GM23248 (cell line): ENCODE data around the gene BIRC6. TPM values are rescaled to one million over a fixed set of nuclear protein-coding genes. Genes with fewer than 3 reads are reported as not detected.
"Not testable (repeated sequence)": the region's sequence is repeated elsewhere in the genome, so short reads cannot be mapped to it uniquely, and the experiment has no call there.

Experiments
- DNase-seq: peaks from one replicate; pipeline ENCODE4 v3.0.0-alpha.2; 2015
- H2AFZ ChIP-seq: fragments of 200-600 bp; sonication (generic); 2 replicates; pipeline ENCODE4 v1.6.1; 2016; ENCODE audit warnings: antibody characterized with exemption
- H3F3A ChIP-seq: fragments of 200-600 bp; sonication (generic); 2 replicates; pipeline ENCODE4 v1.6.1; 2016; ENCODE audit warnings: mild to moderate bottlenecking, antibody characterized with exemption, mixed run types; ENCODE audit not compliant: insufficient read depth
- H3K27ac ChIP-seq: fragments of 200-600 bp; sonication (generic); 2 replicates; pipeline ENCODE4 v1.5.1; 2016; ENCODE audit warnings: mild to moderate bottlenecking
- H3K27me3 ChIP-seq: fragments of 200-600 bp; sonication (generic); replicated peaks from 2 replicates; pipeline ENCODE4 v1.6.1; 2016; ENCODE audit warnings: mild to moderate bottlenecking; ENCODE audit not compliant: insufficient read depth
- H3K36me3 ChIP-seq: fragments of 200-600 bp; sonication (generic); 2 replicates; pipeline ENCODE4 v1.6.1; 2016; ENCODE audit warnings: low read depth, mild to moderate bottlenecking
- H3K4me1 ChIP-seq: fragments of 200-600 bp; sonication (generic); 2 replicates; pipeline ENCODE4 v1.6.1; 2016; ENCODE audit warnings: mild to moderate bottlenecking; ENCODE audit not compliant: insufficient read depth
- H3K4me2 ChIP-seq: fragments of 200-600 bp; sonication (generic); one replicate; pipeline ENCODE4 v1.6.1; 2016; ENCODE audit warnings: mild to moderate bottlenecking; ENCODE audit not compliant: unreplicated experiment
- H3K4me3 ChIP-seq: fragments of 200-600 bp; sonication (generic); 2 replicates; pipeline ENCODE4 v1.5.1; 2016; ENCODE audit warnings: mild to moderate bottlenecking
- H3K79me2 ChIP-seq: fragments of 200-600 bp; sonication (generic); 2 replicates; pipeline ENCODE4 v1.6.1; 2016; ENCODE audit warnings: mild to moderate bottlenecking; ENCODE audit not compliant: insufficient read depth
- H3K9ac ChIP-seq: fragments of 200-600 bp; sonication (generic); 2 replicates; pipeline ENCODE4 v1.6.1; 2016; ENCODE audit warnings: mild to moderate bottlenecking
- H3K9me2 ChIP-seq: fragments of 200-600 bp; sonication (generic); 2 replicates; pipeline ENCODE4 v1.6.1; 2016; ENCODE audit warnings: mixed run types, mild to moderate bottlenecking, moderate library complexity; ENCODE audit not compliant: insufficient read depth
- H3K9me3 ChIP-seq: fragments of 200-600 bp; sonication (generic); one replicate; pipeline ENCODE4 v1.6.1; 2017; ENCODE audit warnings: low read depth
- H4K20me1 ChIP-seq: fragments of 200-600 bp; sonication (generic); 2 replicates; pipeline ENCODE4 v1.6.0; 2016; ENCODE audit not compliant: insufficient read depth
- EZH2 ChIP-seq: fragments of 200-600 bp; sonication (generic); IDR thresholded peaks from 2 replicates; pipeline ENCODE4 v1.6.1; 2018; ENCODE audit warnings: antibody characterized with exemption, mild to moderate bottlenecking; ENCODE audit not compliant: insufficient read depth, poor library complexity, severe bottlenecking
- EZH2phosphoT487 ChIP-seq: fragments of 200-600 bp; sonication (generic); IDR thresholded peaks from 2 replicates; pipeline ENCODE4 v1.6.1; 2018; ENCODE audit warnings: antibody characterized with exemption, moderate library complexity, mild to moderate bottlenecking, low read depth; ENCODE audit not compliant: insufficient read depth
- WGBS, 2 experiments: methylation state at CpG; one replicate each; pipeline ENCODE4 v1.1.6; 2015 to 2017; ENCODE audit warnings: low lambda C conversion rate in 2 of 2, low coverage in 1 of 2; ENCODE audit errors: missing lambda C conversion rate in 2 of 2; 5-methylcytosine and 5-hydroxymethylcytosine counted together
- in situ Hi-C: fragments of 300-500 bp; cut with MboI; formaldehyde crosslinking; loops from 2 replicates; pipeline ENCODE4 v1.15.0; 2020
- polyA plus RNA-seq: library from polyadenylated mRNA; unstranded; fragments of >200 nt; fragmentation: Nextera tagmentation; extraction: Ambion mirVana; gene quantifications from 2 replicates; pipeline ENCODE4 v1.2.1, GENCODE V29; 2016
- total RNA-seq: library from RNA; depleted of rRNA; stranded (reverse); fragments of >200 nt; shearing (Covaris generic); gene quantifications from 2 replicates; pipeline ENCODE4 v1.2.3, GENCODE V29; 2014; rRNA removed

BIRC6 gene, protein sequence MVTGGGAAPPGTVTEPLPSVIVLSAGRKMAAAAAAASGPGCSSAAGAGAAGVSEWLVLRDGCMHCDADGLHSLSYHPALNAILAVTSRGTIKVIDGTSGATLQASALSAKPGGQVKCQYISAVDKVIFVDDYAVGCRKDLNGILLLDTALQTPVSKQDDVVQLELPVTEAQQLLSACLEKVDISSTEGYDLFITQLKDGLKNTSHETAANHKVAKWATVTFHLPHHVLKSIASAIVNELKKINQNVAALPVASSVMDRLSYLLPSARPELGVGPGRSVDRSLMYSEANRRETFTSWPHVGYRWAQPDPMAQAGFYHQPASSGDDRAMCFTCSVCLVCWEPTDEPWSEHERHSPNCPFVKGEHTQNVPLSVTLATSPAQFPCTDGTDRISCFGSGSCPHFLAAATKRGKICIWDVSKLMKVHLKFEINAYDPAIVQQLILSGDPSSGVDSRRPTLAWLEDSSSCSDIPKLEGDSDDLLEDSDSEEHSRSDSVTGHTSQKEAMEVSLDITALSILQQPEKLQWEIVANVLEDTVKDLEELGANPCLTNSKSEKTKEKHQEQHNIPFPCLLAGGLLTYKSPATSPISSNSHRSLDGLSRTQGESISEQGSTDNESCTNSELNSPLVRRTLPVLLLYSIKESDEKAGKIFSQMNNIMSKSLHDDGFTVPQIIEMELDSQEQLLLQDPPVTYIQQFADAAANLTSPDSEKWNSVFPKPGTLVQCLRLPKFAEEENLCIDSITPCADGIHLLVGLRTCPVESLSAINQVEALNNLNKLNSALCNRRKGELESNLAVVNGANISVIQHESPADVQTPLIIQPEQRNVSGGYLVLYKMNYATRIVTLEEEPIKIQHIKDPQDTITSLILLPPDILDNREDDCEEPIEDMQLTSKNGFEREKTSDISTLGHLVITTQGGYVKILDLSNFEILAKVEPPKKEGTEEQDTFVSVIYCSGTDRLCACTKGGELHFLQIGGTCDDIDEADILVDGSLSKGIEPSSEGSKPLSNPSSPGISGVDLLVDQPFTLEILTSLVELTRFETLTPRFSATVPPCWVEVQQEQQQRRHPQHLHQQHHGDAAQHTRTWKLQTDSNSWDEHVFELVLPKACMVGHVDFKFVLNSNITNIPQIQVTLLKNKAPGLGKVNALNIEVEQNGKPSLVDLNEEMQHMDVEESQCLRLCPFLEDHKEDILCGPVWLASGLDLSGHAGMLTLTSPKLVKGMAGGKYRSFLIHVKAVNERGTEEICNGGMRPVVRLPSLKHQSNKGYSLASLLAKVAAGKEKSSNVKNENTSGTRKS (N-terminal part only)
- total RNA-seq, result 83.0 and 122 TPM in 2 replicates
- 11.5 and 16.0 TPM in 2 replicates for polyA plus RNA-seq

DNA sequence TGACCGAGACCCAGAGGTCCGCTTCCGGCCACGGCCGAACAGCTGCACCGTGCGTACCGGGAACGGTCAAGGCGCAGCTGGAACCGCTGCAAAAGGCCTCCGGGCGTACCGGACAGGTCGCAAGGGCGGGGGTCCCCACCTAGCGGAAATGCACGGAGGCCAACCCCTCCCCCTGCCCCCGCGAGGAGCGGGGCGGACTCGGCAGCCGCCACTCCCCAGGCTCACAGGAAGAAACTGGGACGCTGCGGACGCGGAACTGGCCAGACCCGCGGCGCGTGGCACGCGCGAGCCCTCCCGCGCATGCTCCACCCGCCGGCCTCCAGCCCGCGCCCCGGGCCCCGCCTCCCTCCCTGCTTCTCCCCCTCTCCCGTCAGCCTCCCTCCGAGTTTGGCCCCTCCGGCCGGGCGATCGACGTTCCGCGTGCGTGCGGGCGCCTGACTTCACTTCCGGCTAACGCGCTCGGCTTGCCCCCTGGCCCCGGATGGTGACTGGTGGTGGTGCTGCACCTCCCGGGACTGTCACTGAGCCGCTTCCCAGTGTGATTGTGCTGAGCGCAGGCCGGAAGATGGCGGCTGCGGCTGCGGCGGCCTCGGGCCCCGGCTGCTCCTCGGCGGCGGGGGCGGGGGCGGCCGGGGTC is at the start of gene BIRC6:
Gene BIRC6 (plus strand): TSS at position 343 of the 637 bp plus-strand sequence. CDS start 139 bp downstream, at position 482.
- Histone ChIP-seq H2AFZ (peak within 1 kb of the TSS; percentile 89), H3F3A (peaks cover 29% of the 10 kb centered on the region), H3K27ac (peak within 1 kb of the TSS; percentile 87), H3K36me3 (no peaks in the 10 kb centered on the region), H3K9me3 (no peaks in the 10 kb centered on the region), H3K9me2 (no peaks in the 10 kb centered on the region), H3K9ac (peak within 1 kb of the TSS; percentile 93), H3K27me3 (no peaks in the 10 kb centered on the region), H3K79me2 (peaks cover 45% of the 10 kb centered on the region), H3K4me2 (peak within 1 kb of the TSS; percentile 82), H3K4me1 (peaks cover 36% of the 10 kb centered on the region), H4K20me1 (peaks cover 16% of the 10 kb centered on the region; the same call in 1 of the 2 replicates), H3K4me3 (peak within 1 kb of the TSS; percentile 82)
- in situ Hi-C loops, result no loop called here
- WGBS, 2 experiments, result 1% methylated on average over 39 to 69 of the region's 76 CpGs
- DNase-seq, result peak; percentile 99
- TF ChIP-seq EZH2, result no peak
- TF ChIP-seq EZH2phosphoT487, result no peak

DNA sequence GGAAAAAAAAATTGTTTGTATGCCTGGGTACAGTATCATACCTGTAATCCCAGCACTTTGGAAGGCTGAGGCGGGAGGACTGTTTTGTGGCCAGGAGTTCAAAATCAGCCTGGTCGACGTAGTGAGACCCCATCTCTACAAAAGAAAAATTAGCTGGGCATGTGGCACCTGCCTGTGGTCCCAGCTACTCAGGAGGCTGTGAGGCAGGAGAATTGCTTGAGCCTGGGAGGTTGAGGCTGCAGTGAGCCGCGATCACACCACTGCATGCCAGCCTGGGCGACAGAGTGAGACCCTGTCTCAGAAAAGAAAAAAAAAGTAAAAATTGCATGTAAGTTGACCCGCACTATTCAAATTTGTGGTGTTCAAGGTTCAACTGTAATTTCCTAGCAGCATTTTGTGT is 46.2 kb upstream of the BIRC6 start:
- no peaks in the 10 kb centered on the region for H3K9me2 ChIP-seq
- no peaks in the 10 kb centered on the region for H4K20me1 ChIP-seq
- in situ Hi-C loops, result no loop called here
- H3K27ac ChIP-seq, result no peak overlapping the region
- no peaks in the 10 kb centered on the region for H3K79me2 ChIP-seq
- 88 to 93% methylated on average over 7 of the region's 7 CpGs for WGBS, 2 experiments
- H3K4me3 ChIP-seq, result no peak overlapping the region
- no peak overlapping the region for H2AFZ ChIP-seq
- no peak for DNase-seq
- TF ChIP-seq EZH2 (no peak), EZH2phosphoT487 (no peak)
- no peak overlapping the region for H3K4me2 ChIP-seq
- H3K9ac ChIP-seq, result no peak overlapping the region
- no peaks in the 10 kb centered on the region for H3F3A ChIP-seq
- H3K27me3 ChIP-seq, result no peaks in the 10 kb centered on the region
- H3K9me3 ChIP-seq, result no peaks in the 10 kb centered on the region
- H3K36me3 ChIP-seq, result peaks cover 16% of the 10 kb centered on the region
- H3K4me1 ChIP-seq, result no peaks in the 10 kb centered on the region

DNA sequence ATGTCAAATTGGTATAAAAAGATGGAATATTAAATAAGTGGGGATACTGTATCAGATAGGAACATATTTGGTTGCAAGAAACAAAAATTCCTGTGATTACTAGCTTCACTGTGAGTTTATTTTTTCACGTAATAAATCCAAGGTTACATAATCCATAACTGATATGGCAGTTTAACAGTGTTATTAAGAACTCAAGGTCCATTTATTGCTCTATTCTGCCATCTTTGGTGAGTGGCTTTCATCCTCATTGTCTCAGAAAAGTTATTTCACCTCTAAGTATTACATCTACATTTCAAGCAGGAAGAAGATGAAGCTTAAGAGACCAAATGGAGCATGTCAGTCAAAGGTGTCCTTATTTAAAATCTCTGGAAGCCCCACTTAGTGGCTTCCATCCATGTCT is 41.9 kb upstream of the BIRC6 start:
- Histone ChIP-seq H3K4me3 (no peak overlapping the region), H3K4me1 (no peaks in the 10 kb centered on the region), H3K9ac (no peak overlapping the region), H3K36me3 (no peaks in the 10 kb centered on the region), H3K9me3 (no peaks in the 10 kb centered on the region), H3K79me2 (no peaks in the 10 kb centered on the region), H2AFZ (no peak overlapping the region), H3K4me2 (no peak overlapping the region), H3K27me3 (no peaks in the 10 kb centered on the region), H3F3A (no peaks in the 10 kb centered on the region), H4K20me1 (no peaks in the 10 kb centered on the region), H3K9me2 (no peaks in the 10 kb centered on the region), H3K27ac (no peak overlapping the region)
- no peak for DNase-seq
- no peak for TF ChIP-seq EZH2
- TF ChIP-seq EZH2phosphoT487, result no peak
- WGBS, 2 experiments, result 98 to 100% methylated on average over 1 of the region's 1 CpG
- in situ Hi-C loops, result no loop called here

DNA sequence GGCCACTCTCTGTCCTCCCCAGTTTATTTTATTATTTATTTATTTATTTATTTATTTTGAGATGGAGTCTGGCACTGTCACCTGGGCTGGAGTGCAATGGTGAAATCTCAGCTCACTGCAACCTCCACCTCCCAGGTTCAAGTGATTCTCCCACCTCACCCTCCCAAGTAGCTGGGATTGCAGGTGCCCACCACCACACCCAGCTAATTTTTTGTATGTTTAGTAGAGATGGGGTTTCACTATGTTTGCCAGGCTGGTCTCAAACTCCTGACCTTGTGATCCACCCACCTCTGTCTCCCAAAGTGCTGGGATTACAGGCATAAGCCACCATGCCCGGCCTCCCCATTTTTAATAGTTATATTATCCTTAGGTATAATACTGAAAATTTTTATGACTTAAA is 28.1 kb upstream of the BIRC6 start:
- H3K4me3 ChIP-seq, DNase-seq, H3K4me2 ChIP-seq, H2AFZ ChIP-seq, H3K9me3 ChIP-seq, H3K9ac ChIP-seq, H3K27me3 ChIP-seq, in situ Hi-C loops, H3K36me3 ChIP-seq, H3F3A ChIP-seq, H3K9me2 ChIP-seq, H4K20me1 ChIP-seq, H3K79me2 ChIP-seq, H3K27ac ChIP-seq: not testable (repeated sequence)
- H3K4me1 ChIP-seq, result peaks cover 11% of the 10 kb centered on the region
- 91 to 97% methylated on average over 1 of the region's 1 CpG for WGBS, 2 experiments

DNA sequence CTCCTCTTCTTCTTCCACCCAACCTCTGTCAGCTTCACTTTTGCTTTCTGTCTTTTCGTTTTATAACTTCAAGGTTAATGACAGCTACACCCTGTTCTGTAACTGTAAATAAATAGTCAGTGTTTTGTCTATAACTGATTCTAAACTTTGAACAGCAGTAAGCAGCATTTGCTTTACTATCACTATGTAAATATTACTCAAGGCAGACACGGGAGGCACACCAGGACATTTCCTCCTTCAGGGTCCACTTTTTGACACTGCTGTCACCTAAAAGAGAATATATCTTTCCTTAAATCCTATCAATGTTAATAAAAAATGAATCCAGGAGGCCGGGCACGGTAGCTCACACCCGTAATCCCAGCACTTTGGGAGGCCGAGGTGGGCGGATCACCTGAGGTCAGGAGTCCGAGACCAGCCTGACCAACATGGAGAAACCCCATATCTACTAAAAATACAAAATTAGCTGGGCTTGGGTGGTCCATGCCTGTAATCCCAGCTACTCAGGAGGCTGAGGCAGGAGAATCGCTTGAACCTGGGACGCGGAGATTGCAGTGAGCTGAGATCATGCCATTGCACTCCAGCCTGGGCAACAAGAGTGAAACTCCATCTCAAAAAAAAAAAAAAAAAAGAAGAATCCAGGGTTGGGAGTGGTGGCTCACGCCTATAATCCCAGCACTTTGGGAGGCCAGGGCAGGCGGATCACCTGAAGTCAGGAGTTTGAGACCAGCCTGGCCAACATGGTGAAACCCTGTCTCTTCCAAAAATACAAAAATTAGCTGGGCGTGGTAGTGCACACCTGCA is 27.4 kb upstream of the BIRC6 start:
- in situ Hi-C loops, result not testable (repeated sequence)

More for the DNA sequence above, 27.4 kb upstream of the BIRC6 start:
- not testable (repeated sequence) for H2AFZ ChIP-seq, H4K20me1 ChIP-seq, H3K9ac ChIP-seq, H3K27me3 ChIP-seq, H3K9me2 ChIP-seq, DNase-seq, H3K9me3 ChIP-seq, H3K36me3 ChIP-seq, H3K4me3 ChIP-seq, H3K4me2 ChIP-seq, H3F3A ChIP-seq, H3K27ac ChIP-seq, H3K79me2 ChIP-seq
- 93 to 95% methylated on average over 14 of the region's 14 CpGs for WGBS, 2 experiments
- H3K4me1 ChIP-seq, result peaks cover 11% of the 10 kb centered on the region
